A549 (cell line): ENCODE data around the gene SNAI3. TPM values are rescaled to one million over a fixed set of nuclear protein-coding genes. Genes with fewer than 3 reads are reported as not detected.

Experiments used
- ATAC-seq, 2 experiments: fragments of 200-7000 bp in 1 of 2; fragments of >200 bp in 1 of 2; cut with Nextera tagmentation in 1 of 2; cut with Tn5 transposase in 1 of 2; 3 replicates each; pipeline versions ENCODE4 v1.8.0 to v1.9.1; 2018 to 2020; ENCODE audit warnings: mild to moderate bottlenecking in 1 of 2, moderate library complexity in 1 of 2
- CTCF ChIA-PET: fragments of 300-600 bp; sonication (Branson Sonifier 250); formaldehyde crosslinking; extraction: SDS; loops from one replicate; lab custom pipeline; 2021; ENCODE audit warnings: antibody characterized with exemption, inconsistent platforms; lab: Yijun Ruan, JAX
- POLR2A ChIA-PET: fragments of 350-600 bp; formaldehyde crosslinking; extraction: SDS; loops from one replicate; lab custom pipeline; 2021; ENCODE audit warnings: antibody characterized with exemption, inconsistent platforms; lab: Yijun Ruan, JAX
- DNase-seq, 2 experiments: peaks; one replicate each; pipeline versions ENCODE4 v3.0.0 to v3.0.0-alpha.2; 2011 to 2016; ENCODE audit warnings: low read depth in 1 of 2, low spot score in 1 of 2
- FAIRE-seq: peaks from 2 replicates; lab custom pipeline; 2011; peaks lifted over from hg19 to GRCh38; lab: Jason Lieb, UNC
- H3K27ac ChIP-seq, 2 experiments: fragments of >200 bp; sonication (Bioruptor Twin); formaldehyde crosslinking; 3 replicates each; pipeline ENCODE4 v1.5.1; 2016 to 2017
- H3K4me1 ChIP-seq: fragments of >200 bp; sonication (Bioruptor Twin); formaldehyde crosslinking; 3 replicates; pipeline ENCODE4 v1.6.1; 2016
- H3K4me2 ChIP-seq: fragments of >200 bp; sonication (Bioruptor Twin); formaldehyde crosslinking; 3 replicates; pipeline ENCODE4 v1.6.1; 2016
- H3K4me3 ChIP-seq: fragments of >200 bp; sonication (Bioruptor Twin); formaldehyde crosslinking; 3 replicates; pipeline ENCODE4 v1.5.1; 2016
- H3K9me3 ChIP-seq: fragments of >200 bp; sonication (Bioruptor Twin); formaldehyde crosslinking; 3 replicates; pipeline ENCODE4 v1.6.1; 2016
- CBX2 ChIP-seq: fragments of 200-600 bp; sonication (generic); IDR thresholded peaks from 2 replicates; pipeline ENCODE4 v1.6.1; 2016; ENCODE audit warnings: low read depth, mild to moderate bottlenecking, borderline replicate concordance
- CBX8 ChIP-seq: fragments of 200-600 bp; sonication (generic); IDR thresholded peaks from 2 replicates; pipeline ENCODE4 v1.6.1; 2016
- CEBPB ChIP-seq, 2 experiments: fragments of >200 bp in 1 of 2; sonication (Bioruptor Twin) in 1 of 2; formaldehyde crosslinking in 1 of 2; IDR thresholded peaks; 2 replicates each; pipeline ENCODE4 v1.6.1; 2012 to 2016
- EHMT2 ChIP-seq: fragments of 200-600 bp; sonication (generic); IDR thresholded peaks from 2 replicates; pipeline ENCODE4 v1.6.1; 2016; ENCODE audit warnings: antibody characterized with exemption, low read depth, mild to moderate bottlenecking, moderate library complexity
- FOSB ChIP-seq: fragments of 250-450 bp; sonication (Bioruptor Pico); IDR thresholded peaks from 2 replicates; pipeline ENCODE4 v1.5.0; 2020; ENCODE audit warnings: mild to moderate bottlenecking, moderate library complexity
- FOSL2 ChIP-seq, 2 experiments: fragments of 450-650 bp in 1 of 2; fragments of >200 bp in 1 of 2; sonication (Bioruptor Twin) in 1 of 2; formaldehyde crosslinking; IDR thresholded peaks; 2 replicates each; pipeline versions ENCODE4 v1.5.0 to v1.6.1; 2016 to 2020; ENCODE audit warnings: mild to moderate bottlenecking in 1 of 2, moderate library complexity in 1 of 2
- FOXS1 ChIP-seq: fragments of 250-450 bp; sonication (Bioruptor Pico); IDR thresholded peaks from 2 replicates; pipeline ENCODE4 v1.5.0; 2020; ENCODE audit warnings: mild to moderate bottlenecking, moderate library complexity
- HDAC2 ChIP-seq: fragments of 200-600 bp; sonication (generic); IDR thresholded peaks from 2 replicates; pipeline ENCODE4 v1.6.1; 2016
- HOXB13 ChIP-seq: fragments of 250-450 bp; sonication (Bioruptor Pico); IDR thresholded peaks from 2 replicates; pipeline ENCODE4 v1.5.0; 2020; ENCODE audit warnings: low read depth, mild to moderate bottlenecking, moderate library complexity
- HOXB5 ChIP-seq: fragments of 250-450 bp; sonication (Bioruptor Pico); IDR thresholded peaks from 2 replicates; pipeline ENCODE4 v1.5.0; 2020; ENCODE audit warnings: mild to moderate bottlenecking, moderate library complexity
- KDM5A ChIP-seq: fragments of 200-600 bp; sonication (generic); IDR thresholded peaks from 2 replicates; pipeline ENCODE4 v1.6.1; 2016; ENCODE audit warnings: antibody characterized with exemption, mild to moderate bottlenecking
- NPAS2 ChIP-seq: fragments of 250-450 bp; sonication (Bioruptor Pico); IDR thresholded peaks from 2 replicates; pipeline ENCODE4 v1.8.0; 2022; ENCODE audit warnings: mild to moderate bottlenecking, moderate library complexity, borderline replicate concordance
- PHF8 ChIP-seq: fragments of 200-600 bp; sonication (generic); IDR thresholded peaks from 2 replicates; pipeline ENCODE4 v1.6.1; 2016; ENCODE audit warnings: low read depth, mild to moderate bottlenecking, antibody characterized with exemption, moderate library complexity, borderline replicate concordance
- POLR2AphosphoS2 ChIP-seq: conservative IDR thresholded peaks from 2 replicates; pipeline ENCODE4 v1.6.1; 2012; ENCODE audit warnings: low read length, improper control_type of control experiment, inconsistent platforms
- SREBF2 ChIP-seq: fragments of 450-650 bp; IDR thresholded peaks from 2 replicates; pipeline ENCODE4 v1.6.1; 2014; ENCODE audit warnings: mild to moderate bottlenecking, moderate library complexity
- TFCP2L1 ChIP-seq: fragments of 250-450 bp; sonication (Bioruptor Pico); IDR thresholded peaks from 2 replicates; pipeline ENCODE4 v1.5.0; 2021; ENCODE audit warnings: mild to moderate bottlenecking
- TP53 ChIP-seq: fragments of 250-450 bp; sonication (Bioruptor Pico); IDR thresholded peaks from 2 replicates; pipeline ENCODE4 v1.5.0; 2021; ENCODE audit warnings: mild to moderate bottlenecking, moderate library complexity
- ZFP36 ChIP-seq: fragments of 450-650 bp; IDR thresholded peaks from 2 replicates; pipeline ENCODE4 v1.6.1; 2014; ENCODE audit warnings: borderline replicate concordance; ENCODE audit not compliant: partially characterized antibody
- WGBS: methylation state at CpG from one replicate; pipeline ENCODE4 v1.1.6; 2017; ENCODE audit errors: missing lambda C conversion rate; 5-methylcytosine and 5-hydroxymethylcytosine counted together
- polyA plus RNA-seq, 4 experiments: library from polyadenylated mRNA; depleted of rRNA in 3 of 4; stranded (reverse); fragments of >200 nt; fragmentation: RNase III in 1 of 4; extraction: RNeasy Plus Mini Kit Qiagen cat#74134 plus additional on column Dnase treatment in 1 of 4; gene quantifications; 2 replicates in 3 of 4; 3 replicates in 1 of 4; pipeline ENCODE4 v1.2.3, GENCODE V29; 2011 to 2017
- TF ChIP-seq, protein P1 (sequence below): fragments of 150-350 bp; IDR thresholded peaks from 2 replicates; pipeline ENCODE4 v1.6.1; 2014; ENCODE audit warnings: low read depth, mild to moderate bottlenecking, low read length
- TF ChIP-seq, protein P2 (sequence below): IDR thresholded peaks from 2 replicates; pipeline ENCODE4 v1.6.1; 2012; ENCODE audit warnings: low read depth, borderline replicate concordance
- TF ChIP-seq, protein P3 (sequence below): fragments of >200 bp; sonication (Bioruptor Twin); formaldehyde crosslinking; IDR thresholded peaks from 2 replicates; pipeline ENCODE4 v1.6.1; 2016
- TF ChIP-seq, protein P4 (sequence below): fragments of >200 bp; sonication (Bioruptor Twin); formaldehyde crosslinking; IDR thresholded peaks from 3 replicates; pipeline ENCODE4 v1.5.1; 2016
- TF ChIP-seq, protein P5 (sequence below): fragments of 250-450 bp; sonication (Bioruptor Pico); IDR thresholded peaks from 2 replicates; pipeline ENCODE4 v1.5.0; 2021; ENCODE audit warnings: mild to moderate bottlenecking, moderate library complexity, borderline replicate concordance

SNAI3 gene
- polyA plus RNA-seq, 2 of the 4 experiments (the other 2 are of a cell fraction): not detected

DNA sequence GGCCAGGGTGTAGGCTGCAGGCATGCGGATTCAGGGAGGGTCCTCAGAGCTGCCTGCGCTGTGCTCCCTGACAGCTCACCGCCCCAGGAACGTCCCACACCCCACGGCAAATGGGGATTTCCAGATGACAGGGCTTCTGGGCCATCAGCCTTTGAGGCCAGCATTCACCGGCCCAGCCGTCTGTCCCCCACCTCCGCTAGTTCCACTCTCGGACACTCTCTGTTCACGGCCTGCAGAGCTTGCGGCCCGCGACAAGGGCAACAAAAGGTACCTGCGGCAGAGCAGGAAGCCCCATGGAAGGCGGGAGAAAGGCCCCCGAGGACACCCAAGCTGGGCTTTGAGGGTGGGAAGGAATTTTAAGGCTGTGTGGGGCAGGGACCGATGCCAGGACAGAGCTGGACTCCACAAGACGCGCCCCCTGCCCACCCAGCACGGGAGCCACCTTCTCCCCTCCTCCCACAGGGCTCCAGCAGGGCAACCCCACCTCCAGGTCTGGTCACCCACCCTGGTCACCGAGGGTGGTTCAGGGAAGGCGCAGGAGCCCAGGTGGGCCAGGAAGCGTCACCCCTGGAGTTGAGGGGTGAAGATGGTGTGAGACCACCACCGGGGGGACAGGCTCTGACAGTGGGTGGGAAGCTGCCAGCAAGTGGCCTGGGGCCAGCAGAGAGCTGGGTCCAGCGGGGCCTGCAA, 29.9 kb downstream of the SNAI3 start:
- H3K4me3 ChIP-seq: no peak overlapping the region
- POLR2A ChIA-PET: no interaction called here
- H3K9me3 ChIP-seq: no peaks in the 10 kb centered on the region
- FAIRE-seq (no peak), ATAC-seq (no peak), DNase-seq (no peak)
- H3K4me1 ChIP-seq: peaks cover 6% of the 10 kb centered on the region
- 74% methylated on average over 23 of the region's 25 CpGs for WGBS
- peak overlapping the region in 1 of 2 experiments; percentile 32; a peak in 1 of 6 replicates for H3K27ac ChIP-seq
- no peak overlapping the region for H3K4me2 ChIP-seq
- CTCF ChIA-PET: no interaction called here
- TF ChIP-seq, protein P1, sequence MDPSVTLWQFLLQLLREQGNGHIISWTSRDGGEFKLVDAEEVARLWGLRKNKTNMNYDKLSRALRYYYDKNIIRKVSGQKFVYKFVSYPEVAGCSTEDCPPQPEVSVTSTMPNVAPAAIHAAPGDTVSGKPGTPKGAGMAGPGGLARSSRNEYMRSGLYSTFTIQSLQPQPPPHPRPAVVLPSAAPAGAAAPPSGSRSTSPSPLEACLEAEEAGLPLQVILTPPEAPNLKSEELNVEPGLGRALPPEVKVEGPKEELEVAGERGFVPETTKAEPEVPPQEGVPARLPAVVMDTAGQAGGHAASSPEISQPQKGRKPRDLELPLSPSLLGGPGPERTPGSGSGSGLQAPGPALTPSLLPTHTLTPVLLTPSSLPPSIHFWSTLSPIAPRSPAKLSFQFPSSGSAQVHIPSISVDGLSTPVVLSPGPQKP: no peak
- TF ChIP-seq, all 56 proteins: peak for 0

DNA sequence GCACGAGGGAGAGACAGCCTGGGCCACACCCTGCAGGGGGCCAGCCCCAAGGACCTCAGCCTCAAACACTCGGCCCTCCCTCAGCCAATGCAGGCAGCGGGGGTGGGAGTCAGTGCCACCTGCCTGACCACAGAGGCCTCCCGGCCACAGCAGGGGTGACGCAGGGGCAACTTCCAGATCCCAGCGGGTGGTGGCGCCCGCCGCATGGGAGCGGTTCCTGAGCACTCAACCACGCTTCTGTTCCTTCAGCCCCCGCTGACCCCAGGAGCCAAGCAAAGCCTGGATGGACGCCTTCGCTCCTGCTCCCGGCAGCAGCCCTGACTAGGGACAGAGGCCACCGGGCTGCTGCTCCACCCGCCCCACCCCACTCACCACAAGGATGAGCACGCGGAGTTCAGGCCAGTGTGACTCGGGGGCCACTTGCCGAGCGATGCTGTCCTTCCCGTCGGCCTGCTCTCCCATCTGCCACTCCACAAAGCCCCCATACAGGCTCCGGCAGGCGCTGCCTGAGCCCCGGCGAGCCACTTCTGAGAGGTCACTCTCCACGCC, 30.5 kb downstream of the SNAI3 start:
- peaks cover 10% of the 10 kb centered on the region for H3K4me1 ChIP-seq
- 92% methylated on average over 23 of the region's 29 CpGs for WGBS
- FAIRE-seq (no peak), DNase-seq (no peak), ATAC-seq (no peak)
- ChIA-PET CTCF (no interaction called here), POLR2A (no interaction called here)
- no peak overlapping the region for H3K4me2 ChIP-seq
- H3K4me3 ChIP-seq: no peak overlapping the region
- H3K27ac ChIP-seq: no peak overlapping the region; a peak in 1 of 6 replicates
- no peak for TF ChIP-seq HOXB5
- TF ChIP-seq FOXS1 (CRISPR knock-in tag): no peak
- TF ChIP-seq, protein P2, sequence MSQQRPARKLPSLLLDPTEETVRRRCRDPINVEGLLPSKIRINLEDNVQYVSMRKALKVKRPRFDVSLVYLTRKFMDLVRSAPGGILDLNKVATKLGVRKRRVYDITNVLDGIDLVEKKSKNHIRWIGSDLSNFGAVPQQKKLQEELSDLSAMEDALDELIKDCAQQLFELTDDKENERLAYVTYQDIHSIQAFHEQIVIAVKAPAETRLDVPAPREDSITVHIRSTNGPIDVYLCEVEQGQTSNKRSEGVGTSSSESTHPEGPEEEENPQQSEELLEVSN: no peak
- TF ChIP-seq PHF8: no peak
- no peak for TF ChIP-seq FOSL2 (IDR thresholded peaks at IDR 0.05)
- TF ChIP-seq FOSL2 (CRISPR knock-in tag; IDR thresholded peaks at IDR 0.05): no peak
- no peak for TF ChIP-seq CBX8
- H3K9me3 ChIP-seq: no peaks in the 10 kb centered on the region

DNA sequence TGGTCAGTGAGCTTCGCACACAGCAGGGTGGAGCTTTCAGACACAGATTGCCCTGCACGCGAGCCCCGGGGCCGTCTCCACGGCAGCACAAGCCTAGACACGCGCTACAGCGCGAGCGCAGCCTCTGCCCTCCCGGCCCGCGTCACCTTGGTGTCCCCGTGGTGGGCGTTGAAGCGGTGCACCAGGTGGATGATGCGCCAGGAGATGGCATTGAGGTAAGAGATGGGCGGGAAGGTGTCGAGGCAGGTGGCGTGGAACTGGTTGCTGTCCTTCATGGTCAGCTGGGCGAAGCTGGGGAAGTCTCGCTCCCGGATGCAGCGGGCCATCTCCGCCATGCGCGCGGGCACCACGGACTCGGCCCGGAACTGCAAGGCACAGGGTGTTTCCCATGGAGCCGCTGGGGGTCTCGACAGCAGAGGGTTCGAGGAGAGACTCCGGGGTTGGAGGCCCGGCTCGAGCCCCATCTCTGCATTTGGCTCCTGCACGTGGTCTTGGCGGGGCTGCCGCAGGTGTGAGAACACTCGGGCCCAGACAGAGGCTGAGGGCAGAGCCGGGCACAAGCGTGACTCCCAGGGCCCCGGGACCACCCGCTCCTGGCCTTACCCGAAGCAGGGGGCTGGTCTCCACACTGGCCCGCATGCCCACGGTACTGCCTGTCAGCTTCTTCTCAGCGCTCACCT, 31.1 kb downstream of the SNAI3 start:
- TF ChIP-seq POLR2AphosphoS2 (no peak), NPAS2 (CRISPR knock-in tag) (no peak), HDAC2 (no peak), HOXB13 (CRISPR knock-in tag) (no peak), EHMT2 (no peak), FOXS1 (CRISPR knock-in tag) (no peak), TFCP2L1 (CRISPR knock-in tag) (no peak), KDM5A (no peak), FOSL2 (IDR thresholded peaks at IDR 0.05) (no peak), FOSL2 (CRISPR knock-in tag; IDR thresholded peaks at IDR 0.05) (no peak), CBX2 (no peak), CEBPB (IDR thresholded peaks at IDR 0.05) (no peak), ZFP36 (no peak), PHF8 (no peak), SREBF2 (no peak), FOSB (CRISPR knock-in tag) (no peak), TP53 (CRISPR knock-in tag) (no peak)
- TF ChIP-seq, protein P1: no peak
- TF ChIP-seq, protein P3, sequence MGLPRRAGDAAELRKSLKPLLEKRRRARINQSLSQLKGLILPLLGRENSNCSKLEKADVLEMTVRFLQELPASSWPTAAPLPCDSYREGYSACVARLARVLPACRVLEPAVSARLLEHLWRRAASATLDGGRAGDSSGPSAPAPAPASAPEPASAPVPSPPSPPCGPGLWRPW: no peak
- TF ChIP-seq, protein P4, sequence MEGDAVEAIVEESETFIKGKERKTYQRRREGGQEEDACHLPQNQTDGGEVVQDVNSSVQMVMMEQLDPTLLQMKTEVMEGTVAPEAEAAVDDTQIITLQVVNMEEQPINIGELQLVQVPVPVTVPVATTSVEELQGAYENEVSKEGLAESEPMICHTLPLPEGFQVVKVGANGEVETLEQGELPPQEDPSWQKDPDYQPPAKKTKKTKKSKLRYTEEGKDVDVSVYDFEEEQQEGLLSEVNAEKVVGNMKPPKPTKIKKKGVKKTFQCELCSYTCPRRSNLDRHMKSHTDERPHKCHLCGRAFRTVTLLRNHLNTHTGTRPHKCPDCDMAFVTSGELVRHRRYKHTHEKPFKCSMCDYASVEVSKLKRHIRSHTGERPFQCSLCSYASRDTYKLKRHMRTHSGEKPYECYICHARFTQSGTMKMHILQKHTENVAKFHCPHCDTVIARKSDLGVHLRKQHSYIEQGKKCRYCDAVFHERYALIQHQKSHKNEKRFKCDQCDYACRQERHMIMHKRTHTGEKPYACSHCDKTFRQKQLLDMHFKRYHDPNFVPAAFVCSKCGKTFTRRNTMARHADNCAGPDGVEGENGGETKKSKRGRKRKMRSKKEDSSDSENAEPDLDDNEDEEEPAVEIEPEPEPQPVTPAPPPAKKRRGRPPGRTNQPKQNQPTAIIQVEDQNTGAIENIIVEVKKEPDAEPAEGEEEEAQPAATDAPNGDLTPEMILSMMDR: no peak
- TF ChIP-seq, protein P5, sequence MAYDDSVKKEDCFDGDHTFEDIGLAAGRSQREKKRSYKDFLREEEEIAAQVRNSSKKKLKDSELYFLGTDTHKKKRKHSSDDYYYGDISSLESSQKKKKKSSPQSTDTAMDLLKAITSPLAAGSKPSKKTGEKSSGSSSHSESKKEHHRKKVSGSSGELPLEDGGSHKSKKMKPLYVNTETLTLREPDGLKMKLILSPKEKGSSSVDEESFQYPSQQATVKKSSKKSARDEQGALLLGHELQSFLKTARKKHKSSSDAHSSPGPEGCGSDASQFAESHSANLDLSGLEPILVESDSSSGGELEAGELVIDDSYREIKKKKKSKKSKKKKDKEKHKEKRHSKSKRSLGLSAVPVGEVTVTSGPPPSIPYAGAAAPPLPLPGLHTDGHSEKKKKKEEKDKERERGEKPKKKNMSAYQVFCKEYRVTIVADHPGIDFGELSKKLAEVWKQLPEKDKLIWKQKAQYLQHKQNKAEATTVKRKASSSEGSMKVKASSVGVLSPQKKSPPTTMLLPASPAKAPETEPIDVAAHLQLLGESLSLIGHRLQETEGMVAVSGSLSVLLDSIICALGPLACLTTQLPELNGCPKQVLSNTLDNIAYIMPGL (CRISPR knock-in tag): no peak
- WGBS: 97% methylated on average over 42 of the region's 50 CpGs
- DNase-seq (no peak), FAIRE-seq (no peak), ATAC-seq (no peak)
- H3K4me2 ChIP-seq: no peak overlapping the region
- no peaks in the 10 kb centered on the region for H3K9me3 ChIP-seq
- H3K4me3 ChIP-seq: no peak overlapping the region
- ChIA-PET POLR2A (no interaction called here), CTCF (interaction anchor here (0.6 kb wide), 1 partner anchor 211 kb away, joined by 3 read pairs; no protein-coding TSS in a partner anchor)
- peaks cover 10% of the 10 kb centered on the region for H3K4me1 ChIP-seq
- H3K27ac ChIP-seq: no peak overlapping the region
